GM23338 (cell line): Measurements from ENCODE around the gene SST. TPM values are rescaled to one million over a fixed set of nuclear protein-coding genes. Genes with fewer than 3 reads are reported as not detected.

Experiments used
- ATAC-seq: fragments of 200-7000 bp; cut with Tn5 transposase; 3 replicates; pipeline ENCODE4 v1.9.1; 2020
- DNase-seq: peaks from one replicate; pipeline ENCODE4 v3.0.0-alpha.2; 2015; ENCODE audit warnings: low spot score
- H2AFZ ChIP-seq: fragments of 200-600 bp; sonication (generic); 2 replicates; pipeline ENCODE4 v1.8.0; 2016; ENCODE audit warnings: antibody characterized with exemption, mild to moderate bottlenecking, moderate library complexity
- H3F3A ChIP-seq: fragments of 200-600 bp; sonication (generic); replicated peaks from 2 replicates; pipeline ENCODE4 v1.8.0; 2017; ENCODE audit warnings: antibody characterized with exemption, mixed run types, low read depth
- H3K27ac ChIP-seq: fragments of 200-600 bp; sonication (generic); 2 replicates; pipeline ENCODE4 v1.6.1; 2016; ENCODE audit warnings: low read depth
- H3K27me3 ChIP-seq: fragments of 200-600 bp; sonication (generic); 2 replicates; pipeline ENCODE4 v1.8.0; 2016; ENCODE audit warnings: mild to moderate bottlenecking, mixed run types, moderate library complexity; ENCODE audit not compliant: insufficient read depth
- H3K36me3 ChIP-seq: fragments of 200-600 bp; sonication (generic); 2 replicates; pipeline ENCODE4 v1.8.0; 2016; ENCODE audit warnings: mild to moderate bottlenecking; ENCODE audit not compliant: insufficient read depth
- H3K4me1 ChIP-seq: fragments of 200-600 bp; sonication (generic); 2 replicates; pipeline ENCODE4 v1.8.0; 2016; ENCODE audit warnings: mild to moderate bottlenecking, moderate library complexity; ENCODE audit not compliant: insufficient read depth
- H3K4me2 ChIP-seq: fragments of 200-600 bp; sonication (generic); 2 replicates; pipeline ENCODE4 v1.7.1; 2017; ENCODE audit warnings: mixed run types
- H3K4me3 ChIP-seq: fragments of 200-600 bp; sonication (generic); 2 replicates; pipeline ENCODE4 v1.6.1; 2016; ENCODE audit warnings: mixed run types
- H3K79me2 ChIP-seq: fragments of 200-600 bp; sonication (generic); replicated peaks from 2 replicates; pipeline ENCODE4 v1.8.0; 2017; ENCODE audit warnings: mild to moderate bottlenecking; ENCODE audit not compliant: insufficient read depth
- H3K9me2 ChIP-seq: fragments of 200-600 bp; sonication (generic); 2 replicates; pipeline ENCODE4 v1.8.0; 2017; ENCODE audit not compliant: insufficient read depth
- H4K20me1 ChIP-seq: fragments of 200-600 bp; sonication (generic); replicated peaks from 2 replicates; pipeline ENCODE4 v1.8.0; 2017; ENCODE audit warnings: mild to moderate bottlenecking; ENCODE audit not compliant: insufficient read depth
- H3K27ac Mint-ChIP-seq: 2 replicates; pipeline ENCODE4 v1.8.0; 2020; ENCODE audit warnings: inconsistent platforms, mild to moderate bottlenecking, moderate library complexity, mixed read lengths
- H3K27me3 Mint-ChIP-seq: 3 replicates; pipeline ENCODE4 v1.8.0; 2022; ENCODE audit warnings: low read depth, mild to moderate bottlenecking, moderate library complexity, mixed read lengths, inconsistent platforms; ENCODE audit not compliant: insufficient read depth, poor library complexity
- H3K36me3 Mint-ChIP-seq: 3 replicates; pipeline ENCODE4 v1.8.0; 2021; ENCODE audit warnings: low read depth, mild to moderate bottlenecking, inconsistent platforms, moderate library complexity, mixed read lengths
- H3K4me1 Mint-ChIP-seq: 3 replicates; pipeline ENCODE4 v1.8.0; 2020; ENCODE audit warnings: mild to moderate bottlenecking, inconsistent platforms, mixed read lengths
- H3K4me3 Mint-ChIP-seq: 3 replicates; pipeline ENCODE4 v1.8.0; 2021; ENCODE audit warnings: moderate library complexity, mild to moderate bottlenecking, inconsistent platforms, mixed read lengths
- H3K9me3 Mint-ChIP-seq: 3 replicates; pipeline ENCODE4 v1.8.0; 2020; ENCODE audit warnings: moderate library complexity, mild to moderate bottlenecking, inconsistent platforms, mixed read lengths
- ETS1 ChIP-seq: IDR thresholded peaks from 2 replicates; pipeline ENCODE4 v1.6.1; 2016; ENCODE audit warnings: antibody characterized with exemption
- JUNB ChIP-seq: IDR thresholded peaks from one replicate; pipeline ENCODE4 v1.6.1; 2016; ENCODE audit warnings: antibody characterized with exemption; ENCODE audit not compliant: unreplicated experiment
- NANOG ChIP-seq: IDR thresholded peaks from 2 replicates; pipeline ENCODE4 v1.6.1; 2016; ENCODE audit warnings: antibody characterized with exemption, borderline replicate concordance
- REST ChIP-seq: IDR thresholded peaks from one replicate; pipeline ENCODE4 v1.6.1; 2018; ENCODE audit warnings: antibody characterized with exemption; ENCODE audit not compliant: unreplicated experiment
- STAT1 ChIP-seq: IDR thresholded peaks from one replicate; pipeline ENCODE4 v1.6.1; 2016; ENCODE audit warnings: antibody characterized with exemption; ENCODE audit not compliant: unreplicated experiment
- ZNF114 ChIP-seq: fragments of 250-450 bp; sonication (Bioruptor Pico); IDR thresholded peaks from 2 replicates; pipeline ENCODE4 v1.5.0; 2020; ENCODE audit warnings: mild to moderate bottlenecking, moderate library complexity
- polyA plus RNA-seq: library from polyadenylated mRNA; unstranded; fragments of >200 nt; fragmentation: Nextera tagmentation; extraction: Ambion mirVana; gene quantifications from 2 replicates; pipeline ENCODE4 v1.2.1, GENCODE V29; 2016
- total RNA-seq: library from RNA; depleted of rRNA; stranded (reverse); fragments of >200 nt; shearing (Covaris generic); gene quantifications from 2 replicates; pipeline ENCODE4 v1.2.3, GENCODE V29; 2014

Gene SST
- total and polyA plus RNA-seq, 2 experiments from 2014 or later = 3.9 TPM; not detected in 1

GRCh38 chr3:187709155-187709554 is 39.0 kb upstream of the SST start (continued):
- TF ChIP-seq REST = no peak

GRCh38 chr3:187708696-187709095 is 38.5 kb upstream of the SST start:
- Mint-ChIP-seq H3K36me3 (no peaks in the 10 kb centered on the region), H3K4me3 (no peak overlapping the region), H3K27ac (no peak overlapping the region), H3K27me3 (no peaks in the 10 kb centered on the region), H3K9me3 (no peaks in the 10 kb centered on the region), H3K4me1 (peaks cover 2% of the 10 kb centered on the region; the same call in 1 of the 3 replicates)
- no peaks in the 10 kb centered on the region for H3K27me3 ChIP-seq
- no peaks in the 10 kb centered on the region for H3F3A ChIP-seq
- ATAC-seq = no peak
- H3K36me3 ChIP-seq = no peaks in the 10 kb centered on the region
- no peak for DNase-seq
- no peak overlapping the region for H3K27ac ChIP-seq
- no peak overlapping the region for H3K4me2 ChIP-seq
- no peaks in the 10 kb centered on the region for H3K79me2 ChIP-seq
- H4K20me1 ChIP-seq = no peaks in the 10 kb centered on the region
- no peaks in the 10 kb centered on the region for H3K4me1 ChIP-seq
- TF ChIP-seq STAT1 = no peak
- TF ChIP-seq ZNF114 (CRISPR knock-in tag) = no peak
- TF ChIP-seq ETS1 = no peak
- no peak for TF ChIP-seq REST
- no peak for TF ChIP-seq NANOG
- no peak for TF ChIP-seq JUNB
- H2AFZ ChIP-seq = no peak overlapping the region
- no peaks in the 10 kb centered on the region for H3K9me2 ChIP-seq
- no peak overlapping the region for H3K4me3 ChIP-seq
